Measurements from ENCODE around the gene B4GALT1. TPM values are rescaled to one million over a fixed set of nuclear protein-coding genes. Genes with fewer than 3 reads are reported as not detected.

The B4GALT1 gene
- polyA plus RNA-seq, 1 donor = 34.5 TPM

DNA sequence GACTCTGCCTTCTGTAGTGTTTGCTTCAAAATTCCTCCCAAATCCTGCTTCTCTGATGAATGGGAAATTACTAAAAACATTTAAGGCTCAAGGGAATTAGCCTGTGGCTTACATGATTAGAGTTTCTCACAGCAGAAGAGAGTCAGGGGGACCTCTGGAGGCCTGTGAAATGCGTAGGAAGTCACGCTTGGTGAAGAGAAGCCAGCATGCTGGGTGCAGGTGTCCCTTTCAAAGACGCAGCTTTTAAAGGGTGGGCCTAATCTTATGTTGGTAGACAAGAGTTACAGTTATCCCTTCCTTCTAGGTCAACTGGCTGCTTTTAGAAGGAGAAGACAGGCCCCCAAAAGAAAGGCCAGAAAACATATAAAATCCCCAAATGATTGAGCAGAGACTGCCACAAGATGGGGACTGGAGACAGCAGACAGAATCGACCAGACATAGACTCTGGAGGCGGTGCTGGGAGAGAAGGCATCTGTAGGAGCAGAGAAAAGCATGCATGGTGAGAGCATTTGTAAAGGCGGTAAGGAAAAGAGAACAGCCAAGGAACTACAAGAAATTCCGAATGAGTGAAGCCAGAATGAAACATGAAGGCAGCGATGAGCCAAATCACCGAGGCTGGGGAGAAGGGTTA, 42.3 kb downstream of the B4GALT1 start:
- DNase-seq (ENCODE audit: low read depth) = peak; percentile 45

DNA sequence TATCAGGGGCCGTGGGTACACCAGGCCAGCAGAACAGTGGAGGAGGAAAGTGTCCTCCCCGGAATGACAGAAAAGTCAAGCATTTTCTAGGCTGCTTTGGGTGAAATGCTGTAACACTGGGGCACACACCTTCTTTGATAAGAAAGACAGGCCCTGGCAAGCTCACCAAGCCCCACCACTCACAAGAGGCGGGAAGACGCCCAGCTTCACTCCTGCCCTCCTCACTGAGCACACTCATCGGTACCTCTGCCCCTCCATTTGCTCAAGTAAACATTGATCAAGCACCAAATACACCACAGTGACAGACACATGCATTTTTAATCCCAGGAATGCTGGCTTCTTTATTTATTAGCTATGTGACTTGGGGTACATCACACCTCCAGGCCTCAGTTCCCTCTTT, 43.1 kb downstream of the B4GALT1 start:
- DNase-seq (ENCODE audit: low read depth) = no peak

DNA sequence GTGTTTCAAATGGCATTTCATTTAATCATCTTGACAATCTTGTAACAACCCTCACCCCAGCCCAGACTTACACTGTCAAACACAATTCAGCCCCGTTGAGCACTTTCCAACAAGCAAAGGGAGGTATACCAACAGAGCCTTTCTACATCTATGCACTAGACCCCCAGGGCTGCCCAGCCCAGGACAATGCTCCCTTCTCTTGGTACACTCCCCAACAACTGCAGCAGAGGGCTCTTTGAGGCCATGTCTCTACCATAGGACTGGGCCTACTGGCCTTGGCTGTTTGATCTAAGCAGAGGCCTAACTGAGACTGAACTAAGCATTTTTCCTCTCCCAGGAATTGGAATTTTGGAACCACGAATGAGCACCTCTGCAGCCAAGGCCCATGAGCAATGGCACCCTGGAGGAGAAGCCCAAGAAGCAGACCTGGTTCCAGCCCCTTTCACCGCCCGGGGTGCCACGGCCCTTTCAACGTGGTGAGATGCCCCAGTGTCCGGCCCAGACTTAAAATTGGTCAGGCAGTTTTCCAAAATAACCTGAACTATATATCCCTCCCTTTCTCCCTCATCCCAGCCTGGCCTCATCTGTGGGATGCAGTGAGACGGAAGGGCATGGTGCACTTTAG, 43.6 kb downstream of the B4GALT1 start:
- DNase-seq (ENCODE audit: low read depth) = no peak

DNA sequence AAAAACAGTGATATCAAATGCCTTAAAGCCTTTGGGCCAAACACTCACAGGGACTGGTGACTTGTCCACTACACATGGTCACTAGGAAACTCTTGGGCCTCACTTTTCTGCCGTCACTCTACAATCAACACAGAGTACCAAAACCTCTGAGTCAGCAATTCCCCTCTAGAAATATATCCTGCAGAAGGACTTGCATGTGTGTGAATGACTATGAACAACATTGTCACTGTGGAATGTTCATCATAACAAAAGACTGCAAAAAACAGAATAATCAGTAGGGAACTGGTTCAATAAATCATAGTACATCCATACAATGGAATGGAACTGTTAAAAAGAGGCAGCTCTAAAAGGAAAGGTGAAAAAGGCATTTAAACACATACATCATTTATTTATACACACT, 46.5 kb downstream of the B4GALT1 start:
- DNase-seq (ENCODE audit: low read depth) = no peak

DNA sequence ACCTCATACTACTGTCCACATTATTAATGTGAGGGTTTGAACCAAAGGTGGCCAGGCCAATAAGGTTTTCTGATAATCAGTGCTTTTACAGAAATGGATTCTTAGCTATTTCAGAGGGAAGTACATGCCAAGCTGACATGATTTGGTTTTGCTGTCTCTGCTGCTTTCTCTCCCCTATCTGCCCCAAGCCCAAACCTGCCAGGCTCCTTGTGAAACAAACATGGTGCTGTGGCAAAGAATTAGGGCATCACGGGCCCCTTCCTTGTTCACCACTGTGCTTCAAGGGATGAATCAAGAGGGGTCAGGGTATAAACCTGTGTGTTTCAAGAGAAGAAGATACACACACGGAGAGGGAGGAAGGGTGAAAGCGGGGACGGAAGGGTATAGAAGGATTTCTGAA, 49.3 kb downstream of the B4GALT1 start:
- no peak for DNase-seq (ENCODE audit: low read depth)

DNA sequence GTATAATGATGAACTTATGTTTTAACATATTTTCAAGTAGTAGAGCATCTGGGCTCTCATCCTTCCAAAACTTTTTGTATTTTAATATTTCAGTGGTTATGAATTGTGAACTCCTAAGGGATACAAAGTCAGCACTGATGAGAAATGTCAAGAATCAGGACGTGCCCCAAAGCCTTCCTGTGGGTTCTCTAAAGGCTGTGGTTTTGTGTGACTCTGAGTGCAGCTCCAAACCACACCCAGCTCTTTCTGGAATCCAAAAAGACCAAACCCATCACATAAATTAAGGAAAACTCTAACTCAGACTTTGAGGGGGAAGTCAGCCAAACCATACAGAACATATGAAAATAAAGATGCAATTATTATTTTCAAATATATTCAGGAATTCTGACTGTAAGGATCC, 49.8 kb downstream of the B4GALT1 start:
- no peak for DNase-seq (ENCODE audit: low read depth)

DNA sequence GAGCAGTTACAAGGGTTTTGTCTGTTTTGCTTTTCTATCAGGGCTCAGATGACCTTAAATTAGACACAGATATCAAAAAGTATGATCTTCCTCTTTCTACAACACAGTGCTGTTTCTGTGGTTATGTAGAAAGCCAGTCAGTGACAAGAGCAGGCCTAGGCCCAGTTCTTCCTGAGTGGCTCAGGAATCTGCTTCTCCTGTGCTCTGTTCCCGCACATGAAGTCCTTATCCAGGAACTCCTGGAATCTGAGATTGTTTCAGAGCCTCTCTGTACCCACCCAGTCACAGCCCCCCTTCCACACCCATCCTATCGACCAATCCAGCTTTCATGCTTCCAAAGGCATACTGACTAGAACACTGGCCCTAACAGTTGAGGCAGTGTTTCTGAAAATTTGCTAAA, 50.3 kb downstream of the B4GALT1 start:
- no peak for DNase-seq (ENCODE audit: low read depth)

DNA sequence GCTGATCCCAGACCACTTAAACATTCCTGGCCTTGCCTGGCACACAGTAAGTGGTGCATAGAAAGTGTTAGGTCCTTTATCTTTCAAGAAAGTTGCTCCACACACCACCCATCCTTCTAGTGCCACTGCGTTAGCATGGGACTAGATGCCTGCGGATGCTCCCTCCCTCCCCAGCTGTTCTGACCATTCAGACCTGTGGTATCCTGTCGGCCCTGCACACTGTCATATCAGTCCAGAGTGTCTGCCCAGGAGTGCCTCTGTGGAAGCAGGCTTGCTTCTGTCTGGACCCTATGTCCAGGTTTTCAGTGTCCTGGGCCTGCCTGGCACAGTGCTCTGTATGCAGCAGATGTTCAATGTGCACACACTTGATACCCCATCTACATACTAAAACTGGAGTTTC, 52.4 kb downstream of the B4GALT1 start:
- no peak for DNase-seq (ENCODE audit: low read depth)

DNA sequence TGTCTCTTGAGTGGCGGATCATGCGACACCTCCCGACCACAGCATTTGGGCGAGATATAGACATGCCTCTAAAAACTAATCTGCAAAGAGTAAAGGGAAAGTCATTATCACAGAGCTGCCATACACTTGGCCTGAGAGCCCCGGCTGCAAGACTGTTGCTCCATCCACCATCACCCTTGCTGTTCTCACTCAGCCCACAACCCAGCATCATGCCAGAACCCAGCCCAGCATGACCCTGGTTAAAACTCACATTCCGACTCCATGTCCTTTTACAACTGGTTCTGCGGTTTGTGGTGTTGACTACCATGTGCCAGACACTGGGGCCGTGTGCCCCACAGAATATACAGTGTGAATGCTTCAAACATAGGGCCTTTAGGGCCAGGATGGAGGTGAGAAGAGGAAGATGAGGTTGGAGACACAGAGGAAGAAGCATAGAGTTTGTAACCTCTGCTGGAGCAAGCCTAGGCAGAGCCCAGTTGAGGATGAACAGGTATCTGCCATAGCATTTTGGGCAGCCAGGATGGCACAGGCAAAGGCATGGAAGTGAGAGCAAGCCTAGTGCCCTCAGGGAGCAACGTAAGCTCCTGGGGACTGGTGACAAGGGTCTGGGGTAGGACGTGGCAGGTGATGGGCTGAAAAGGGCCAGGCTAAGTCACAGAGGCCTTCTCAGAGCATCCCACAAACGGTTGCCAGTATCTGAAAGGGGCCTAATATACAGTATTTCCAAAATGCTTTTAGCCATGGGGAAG, 53.2 kb downstream of the B4GALT1 start:
- no peak for DNase-seq (ENCODE audit: low read depth)

DNA sequence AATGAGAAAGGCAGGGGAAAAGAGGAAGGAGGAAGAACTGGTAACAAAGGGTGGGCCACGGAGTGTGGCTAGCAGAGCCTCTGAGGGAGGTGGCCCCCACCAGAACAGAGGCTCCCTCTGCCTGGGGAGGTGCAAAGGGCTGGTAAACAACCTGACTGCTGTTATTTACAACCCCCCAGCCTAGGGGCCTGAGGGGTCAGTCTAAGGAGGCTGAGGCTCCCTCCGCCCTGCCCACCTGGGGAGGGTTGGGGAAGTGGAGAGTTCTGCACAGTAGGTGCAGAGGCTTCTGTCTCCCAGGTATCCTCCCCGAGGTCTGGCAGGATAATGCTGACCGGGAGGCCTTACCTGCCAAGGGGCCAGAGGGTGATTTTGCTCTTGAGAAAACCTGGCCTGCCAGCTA, 55.0 kb downstream of the B4GALT1 start:
- DNase-seq (ENCODE audit: low read depth) = no peak

DNA sequence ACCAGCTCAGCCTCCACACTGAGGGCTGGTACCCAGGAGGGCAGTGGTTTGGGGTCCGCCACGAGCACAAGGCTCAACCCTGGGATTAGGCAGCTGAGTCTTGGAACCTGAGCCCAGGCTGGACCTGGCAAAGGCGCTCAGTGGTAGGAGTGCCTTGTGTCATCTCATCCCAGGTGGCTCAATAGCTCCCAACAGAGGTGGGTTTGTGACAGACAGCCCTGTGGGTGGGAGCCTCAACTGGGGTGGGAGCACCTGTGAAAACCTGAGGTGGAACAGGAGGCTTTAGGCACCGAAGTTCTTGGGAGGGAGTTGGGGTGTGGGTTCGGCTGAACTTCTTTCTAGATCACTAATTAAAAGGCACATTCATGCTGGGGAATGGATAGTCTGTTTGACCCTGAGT, 55.5 kb downstream of the B4GALT1 start:
- no peak for DNase-seq (ENCODE audit: low read depth)

DNA sequence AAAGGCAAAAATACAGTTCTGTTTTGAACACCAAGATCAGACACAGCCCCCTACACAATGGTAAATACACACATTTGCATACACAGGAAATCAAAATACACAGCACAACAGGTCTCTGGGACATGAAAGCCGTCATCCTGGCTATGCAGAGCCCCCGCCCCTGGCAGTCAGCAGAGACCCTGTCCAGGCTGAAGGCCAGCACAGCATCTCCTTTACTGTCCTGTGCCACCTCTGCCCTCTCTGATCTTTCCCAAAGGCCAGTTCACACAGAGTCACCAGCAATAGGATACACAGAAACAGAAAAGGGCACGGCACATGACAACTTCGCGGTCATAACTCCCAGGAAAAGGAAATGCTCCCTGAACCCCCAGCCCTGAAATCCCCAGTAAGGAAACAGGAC, 56.5 kb downstream of the B4GALT1 start:
- DNase-seq (ENCODE audit: low read depth) = no peak

DNA sequence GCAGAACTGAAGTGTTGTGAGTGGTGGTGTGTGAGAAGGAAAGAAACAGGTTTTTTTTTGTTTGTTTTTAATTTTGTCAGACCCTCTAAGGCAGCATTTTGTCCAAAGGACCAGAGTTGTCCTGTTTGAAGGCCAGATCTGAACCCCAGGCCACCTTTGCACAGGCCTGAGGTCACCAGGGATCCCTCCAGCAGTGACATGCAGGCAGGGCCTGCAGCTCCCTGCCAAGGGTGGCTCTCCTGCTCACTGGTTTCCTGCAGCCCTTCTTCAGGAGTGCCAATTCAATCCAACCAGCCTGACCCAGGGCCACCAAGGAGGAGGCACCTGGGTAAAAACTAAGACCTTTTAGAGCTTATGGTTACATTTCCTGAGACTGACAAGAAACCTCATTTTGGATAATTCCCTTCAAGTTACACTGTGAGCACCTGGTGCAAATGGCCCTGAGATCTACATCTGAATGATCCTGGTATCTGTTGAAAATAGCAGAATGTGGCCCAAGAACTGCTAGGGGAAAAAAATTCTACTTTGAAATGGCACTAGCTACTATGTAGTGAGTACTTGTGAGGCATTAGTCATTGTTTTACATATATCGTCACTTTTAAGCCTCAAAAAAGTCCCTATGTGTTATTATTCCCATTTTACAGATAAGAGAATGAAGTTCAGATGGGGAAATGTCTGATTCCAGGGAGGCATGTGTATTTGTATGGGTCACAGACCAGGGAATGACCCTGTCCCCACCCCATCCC, 57.1 kb downstream of the B4GALT1 start:
- no peak for DNase-seq (ENCODE audit: low read depth)

DNA sequence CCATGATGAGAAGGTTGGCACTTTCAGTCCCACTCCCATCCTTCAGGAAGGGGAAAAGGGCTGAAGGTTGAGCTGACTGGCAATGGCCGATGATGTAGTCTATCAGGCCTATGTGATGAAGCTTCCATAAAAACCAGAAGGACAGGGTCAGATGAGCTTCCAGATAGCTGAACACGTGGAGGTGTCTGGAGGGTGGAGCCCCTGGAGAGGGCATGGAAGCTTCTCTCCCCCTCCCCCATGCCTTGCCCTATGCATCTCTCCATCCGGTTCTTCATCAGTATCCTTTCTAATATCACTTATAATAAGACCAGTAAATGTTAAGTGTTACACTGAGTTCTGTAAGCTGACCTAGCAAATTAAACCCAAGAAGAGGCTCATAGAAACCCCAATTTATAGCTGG, 58.0 kb downstream of the B4GALT1 start:
- DNase-seq (ENCODE audit: low read depth) = no peak

DNA sequence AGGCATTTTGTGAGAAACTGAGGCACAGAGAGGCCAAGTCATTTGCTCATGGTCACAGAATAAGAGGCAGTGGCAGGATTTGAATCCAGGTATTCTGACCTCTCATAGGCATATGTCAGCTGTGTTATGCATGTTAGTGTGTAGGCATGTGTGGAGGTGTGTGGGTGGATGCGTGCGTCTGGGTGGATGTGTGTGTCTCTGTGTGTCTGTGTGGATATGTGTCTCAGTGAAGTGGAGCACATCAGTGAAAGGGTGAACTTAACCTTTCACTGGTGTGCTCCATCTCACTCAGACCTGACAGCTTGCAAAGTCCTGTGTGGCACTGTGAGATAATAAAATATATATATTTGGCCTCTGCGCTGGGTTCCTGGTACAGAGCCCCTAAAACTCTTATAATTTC, 58.7 kb downstream of the B4GALT1 start:
- no peak for DNase-seq (ENCODE audit: low read depth)

DNA sequence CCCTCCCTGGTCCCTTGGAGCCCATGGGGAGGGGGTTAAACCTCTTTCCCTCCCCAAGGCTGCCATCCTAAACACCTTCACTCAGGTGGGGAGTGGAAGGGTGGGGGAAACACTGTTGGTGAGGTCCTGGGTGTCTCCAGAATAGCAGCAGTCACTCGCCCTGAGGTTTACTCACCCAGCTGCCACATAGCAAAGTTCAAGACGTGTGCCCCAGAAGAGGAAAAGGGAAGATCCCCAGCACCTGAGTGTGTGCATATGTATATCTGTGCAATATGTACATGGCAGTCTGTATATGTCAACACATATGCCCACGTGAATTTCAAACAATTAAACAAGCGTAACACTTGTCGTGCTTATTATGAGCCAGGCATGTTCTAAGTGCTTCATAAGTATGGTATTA, 59.4 kb downstream of the B4GALT1 start:
- DNase-seq (ENCODE audit: low read depth) = no peak

DNA sequence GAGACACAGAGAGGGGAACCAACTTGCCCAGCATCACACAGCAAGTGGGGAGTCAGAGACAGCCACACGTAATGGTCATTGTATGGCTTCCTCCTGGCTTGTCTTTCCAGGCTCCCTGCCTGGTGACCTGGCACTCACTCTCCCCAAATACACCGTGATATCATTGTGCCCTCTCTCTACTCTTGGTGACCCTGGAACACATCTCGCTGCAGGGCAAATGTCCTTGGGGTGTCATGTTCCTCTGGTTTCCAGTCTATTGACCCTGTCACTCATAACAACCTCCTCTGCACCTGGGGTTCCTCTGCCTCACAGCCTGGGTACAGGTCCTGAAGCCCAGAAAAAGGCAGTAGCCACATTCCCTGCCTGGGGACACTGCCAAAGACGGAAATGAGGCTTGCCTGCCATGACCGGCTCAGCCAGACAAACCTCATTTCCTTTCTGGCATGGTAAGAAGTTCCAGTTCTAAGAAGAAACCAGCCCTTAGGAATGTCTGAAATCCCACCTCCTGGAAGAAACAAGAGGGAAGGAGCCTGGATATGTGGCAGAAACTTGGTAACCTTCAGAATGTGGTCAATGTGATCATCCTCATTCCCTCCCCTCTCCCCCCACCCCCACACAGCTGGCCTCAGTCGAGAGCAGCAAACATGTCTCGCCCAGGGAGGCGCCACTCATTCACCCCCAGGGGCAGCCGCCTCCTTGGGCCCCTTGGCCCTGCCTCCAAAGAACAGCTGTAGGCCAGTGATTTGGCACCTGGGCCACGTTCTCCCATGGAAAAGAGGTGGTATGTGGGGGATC, 60.1 kb downstream of the B4GALT1 start:
- DNase-seq (ENCODE audit: low read depth) = no peak

DNA sequence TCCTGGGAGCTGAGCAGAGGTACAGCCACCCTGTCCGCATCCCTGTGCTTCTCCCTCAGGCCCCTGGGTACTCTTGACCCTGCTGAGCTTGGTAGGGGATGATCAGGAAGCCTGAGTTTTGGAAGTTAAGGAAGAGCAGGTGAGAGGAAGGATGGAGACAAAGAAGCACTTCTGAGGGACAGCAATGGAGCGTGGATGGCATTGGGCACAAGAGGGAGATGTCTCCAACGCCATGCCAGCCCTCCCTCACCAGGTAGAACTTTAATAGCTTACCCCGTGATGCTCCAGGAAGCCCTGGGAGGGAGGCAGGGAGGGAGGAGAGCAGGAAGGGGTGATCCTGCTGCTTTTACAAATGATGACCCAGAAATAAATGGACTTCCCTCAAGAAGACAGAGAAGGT, 60.8 kb downstream of the B4GALT1 start:
- DNase-seq (ENCODE audit: low read depth) = no peak

DNA sequence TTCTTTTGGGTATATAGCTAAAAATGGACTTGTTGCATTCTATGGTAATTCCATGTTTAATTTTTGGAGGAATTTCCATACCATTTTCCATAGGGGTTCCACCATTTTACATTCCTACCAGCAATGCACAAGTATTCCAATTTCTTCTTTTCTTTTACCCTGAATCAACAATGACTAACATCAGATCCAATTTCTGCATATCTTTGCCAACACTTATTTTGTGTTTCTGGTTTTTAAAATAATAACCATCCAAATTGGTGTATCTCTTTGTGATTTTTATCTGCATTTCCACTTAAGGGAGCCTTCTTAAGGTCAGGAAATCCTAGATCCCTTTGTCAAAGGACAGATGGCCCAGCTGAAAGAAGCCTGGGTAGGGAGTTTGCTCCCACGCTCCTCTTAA, 61.2 kb downstream of the B4GALT1 start:
- no peak for DNase-seq (ENCODE audit: low read depth)

DNA sequence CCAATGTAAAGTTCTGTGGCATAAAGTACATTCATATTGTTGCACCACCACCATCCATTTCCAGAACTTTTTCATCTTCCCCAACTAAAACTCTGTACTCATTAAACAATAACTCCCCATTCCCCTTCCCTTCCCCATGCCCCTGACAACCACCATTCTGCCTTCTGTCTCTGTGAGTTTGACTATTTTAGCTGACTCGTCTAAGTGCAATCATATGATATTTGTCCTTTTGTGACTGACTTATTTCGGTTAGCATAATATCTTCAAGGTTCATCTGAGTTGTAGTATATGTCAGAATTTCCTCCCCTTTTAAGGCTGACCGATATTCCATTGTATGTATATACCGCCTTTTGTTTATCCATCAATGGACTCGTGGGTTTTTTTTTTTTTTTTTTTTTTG, 61.6 kb downstream of the B4GALT1 start:
- no peak for DNase-seq (ENCODE audit: low read depth)

DNA sequence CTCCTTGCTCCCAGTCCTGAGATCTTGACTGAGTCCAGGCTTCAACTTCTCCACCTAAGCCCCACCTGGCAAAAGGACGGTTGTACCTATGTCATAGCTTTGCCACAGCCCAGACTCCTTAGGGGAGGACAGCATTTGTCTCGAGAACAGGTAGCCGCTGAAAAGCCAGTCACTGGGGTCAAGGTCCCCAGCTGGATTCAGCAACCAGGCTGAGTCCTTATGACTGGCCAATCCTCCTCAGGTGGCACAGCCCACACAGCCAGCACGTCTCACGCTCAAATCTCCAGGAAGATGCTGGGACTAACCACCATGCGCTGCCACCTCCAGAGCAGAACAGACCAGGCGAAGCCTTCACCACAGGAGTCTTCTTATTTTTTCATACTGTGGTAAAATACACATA, 62.7 kb downstream of the B4GALT1 start:
- DNase-seq (ENCODE audit: low read depth) = no peak

All from forelimb muscle (tissue), 1 donor.